ENCODE results near the gene INPP5A.

INPP5A gene

GRCh38 chr10:132542086-132542775 is 4.6 kb downstream of the INPP5A start:
- Histone ChIP-seq H3K4me3 (replicated peaks; ENCODE audit: insufficient read depth, low read length) (no peak overlapping the region), H3K27me3 (ENCODE audit: insufficient read depth, poor library complexity, severe bottlenecking) (no peaks in the 10 kb centered on the region), H3K27ac (replicated peaks) (no peak overlapping the region)
- DNase-seq (ENCODE audit: low read depth in 1 of 2, low spot score in 1 of 2): no peak
- TF ChIP-seq POLR2AphosphoS5 (IDR thresholded peaks at IDR 0.05; ENCODE audit: low read depth) (no peak), CTCF (IDR thresholded peaks at IDR 0.05; ENCODE audit: insufficient read depth, low read length) (no peak), REST (IDR thresholded peaks at IDR 0.05; ENCODE audit: insufficient replicate concordance, low read depth) (no peak), SPI1 (IDR thresholded peaks at IDR 0.05; ENCODE audit: borderline replicate concordance, low read depth) (no peak), GABPA (IDR thresholded peaks at IDR 0.05; ENCODE audit: low read depth) (no peak)

GRCh38 chr10:132542819-132543218 is 5.2 kb downstream of the INPP5A start:
- H3K27ac ChIP-seq (replicated peaks): no peak overlapping the region
- no peaks in the 10 kb centered on the region for H3K27me3 ChIP-seq (ENCODE audit: insufficient read depth, poor library complexity, severe bottlenecking)
- TF ChIP-seq CTCF (IDR thresholded peaks at IDR 0.05; ENCODE audit: insufficient read depth, low read length) (no peak), REST (IDR thresholded peaks at IDR 0.05; ENCODE audit: insufficient replicate concordance, low read depth) (no peak), POLR2AphosphoS5 (IDR thresholded peaks at IDR 0.05; ENCODE audit: low read depth) (no peak), GABPA (IDR thresholded peaks at IDR 0.05; ENCODE audit: low read depth) (no peak), SPI1 (IDR thresholded peaks at IDR 0.05; ENCODE audit: borderline replicate concordance, low read depth) (no peak)
- no peak overlapping the region for H3K4me3 ChIP-seq (replicated peaks; ENCODE audit: insufficient read depth, low read length)
- no peak for DNase-seq (ENCODE audit: low read depth in 1 of 2, low spot score in 1 of 2)

- TF ChIP-seq POLR2AphosphoS5 (IDR thresholded peaks at IDR 0.05; ENCODE audit: low read depth) (no peak), SPI1 (IDR thresholded peaks at IDR 0.05; ENCODE audit: borderline replicate concordance, low read depth) (no peak), GABPA (IDR thresholded peaks at IDR 0.05; ENCODE audit: low read depth) (no peak), CTCF (IDR thresholded peaks at IDR 0.05; ENCODE audit: insufficient read depth, low read length) (no peak), REST (IDR thresholded peaks at IDR 0.05; ENCODE audit: insufficient replicate concordance, low read depth) (no peak)
- no peak for DNase-seq (ENCODE audit: low read depth in 1 of 2, low spot score in 1 of 2)
- H3K4me3 ChIP-seq (replicated peaks; ENCODE audit: insufficient read depth, low read length): no peak overlapping the region
- no peak overlapping the region for H3K27ac ChIP-seq (replicated peaks)
- no peaks in the 10 kb centered on the region for H3K27me3 ChIP-seq (ENCODE audit: insufficient read depth, poor library complexity, severe bottlenecking)
Observed at GRCh38 chr10:132543916-132544743, 6.5 kb downstream of the INPP5A start.
